Subcutaneous adipose tissue (tissue), 4 donors: ENCODE results near the gene TMEM62. TPM values are rescaled to one million over a fixed set of nuclear protein-coding genes. Genes with fewer than 3 reads are reported as not detected.

ENCODE experiments used
- CTCF ChIP-seq: fragments of 450-650 bp; IDR thresholded peaks from one replicate; pipeline ENCODE4 v1.5.1; 2016; ENCODE audit warnings: low read depth, mild to moderate bottlenecking, control low read depth, antibody characterized with exemption, moderate library complexity
- total RNA-seq, 4 donors: library from RNA; depleted of rRNA; stranded (reverse); fragments of >200 nt; gene quantifications; one replicate each; pipeline ENCODE4 v1.1.0, GENCODE V29; 2016

The TMEM62 gene
- total RNA-seq, 4 donors from 2014 or later = 28.7 to 39.4 (median 37.1) TPM

- TF ChIP-seq CTCF = no peak
Observed at GRCh38 chr15:43186003-43186353, 52.6 kb downstream of the TMEM62 start.

- no peak for TF ChIP-seq CTCF
Observed at GRCh38 chr15:43187544-43188155, 54.3 kb downstream of the TMEM62 start.

GRCh38 chr15:43189296-43189695, 55.9 kb downstream of the TMEM62 start:
- no peak for TF ChIP-seq CTCF

GRCh38 chr15:43190178-43190577, 56.8 kb downstream of the TMEM62 start:
- TF ChIP-seq CTCF = no peak

GRCh38 chr15:43193710-43194109, 60.3 kb downstream of the TMEM62 start:
- no peak for TF ChIP-seq CTCF

GRCh38 chr15:43194795-43195194, 61.4 kb downstream of the TMEM62 start:
- no peak for TF ChIP-seq CTCF

GRCh38 chr15:43196760-43197548, 63.6 kb downstream of the TMEM62 start:
- no peak for TF ChIP-seq CTCF
